GM18909 (cell line): ENCODE measurements around the gene TRIM69.
"Not testable (repeated sequence)": the region's sequence is repeated elsewhere in the genome, so short reads cannot be mapped to it uniquely, and the experiment has no call there.

Experiments
- ATAC-seq: cut with Tn5 transposase; IDR thresholded peaks from one replicate; pipeline ENCODE4 v1.9.1; 2021; ENCODE audit warnings: mild to moderate bottlenecking; ENCODE audit not compliant: unreplicated experiment, poor library complexity

TRIM69 gene

GRCh38 chr15:44715142-44715796, 21.1 kb upstream of the TRIM69 start:
- no peak for ATAC-seq

GRCh38 chr15:44715797-44716334, 20.5 kb upstream of the TRIM69 start:
- ATAC-seq, result no peak

- ATAC-seq, result no peak
Measured at GRCh38 chr15:44716983-44717602, 19.2 kb upstream of the TRIM69 start.

GRCh38 chr15:44718180-44718926, 18.0 kb upstream of the TRIM69 start:
- no peak for ATAC-seq

- no peak for ATAC-seq
Measured at GRCh38 chr15:44718927-44719292, 17.4 kb upstream of the TRIM69 start.

- peak; percentile 41 for ATAC-seq
Measured at GRCh38 chr15:44719293-44719999, 16.9 kb upstream of the TRIM69 start.

- not testable (repeated sequence) for ATAC-seq
Measured at GRCh38 chr15:44720000-44720435, 16.3 kb upstream of the TRIM69 start.

GRCh38 chr15:44720460-44721176, 15.7 kb upstream of the TRIM69 start:
- ATAC-seq, result no peak

GRCh38 chr15:44722011-44722410, 14.3 kb upstream of the TRIM69 start:
- ATAC-seq, result no peak

- no peak for ATAC-seq
Measured at GRCh38 chr15:44726136-44726535, 10.2 kb upstream of the TRIM69 start.

- peak; percentile 43 for ATAC-seq
Measured at GRCh38 chr15:44726568-44727484, 9.5 kb upstream of the TRIM69 start.

- ATAC-seq, result no peak
Measured at GRCh38 chr15:44727485-44728231, 8.7 kb upstream of the TRIM69 start.

GRCh38 chr15:44728232-44728575, 8.1 kb upstream of the TRIM69 start:
- not testable (repeated sequence) for ATAC-seq

- ATAC-seq, result peak; percentile 76
Measured at GRCh38 chr15:44728576-44729407, 7.5 kb upstream of the TRIM69 start.

- peak; percentile 3 for ATAC-seq
Measured at GRCh38 chr15:44729408-44730127, 6.8 kb upstream of the TRIM69 start.

GRCh38 chr15:44734839-44735481, 1.4 kb upstream of the TRIM69 start:
- ATAC-seq, result no peak
